Measurements from ENCODE around the gene ARPP21. TPM values are rescaled to one million over a fixed set of nuclear protein-coding genes. Genes with fewer than 3 reads are reported as not detected.

Gene ARPP21
- polyA plus RNA-seq, 1 donor (not counting 4 experiments of a cell fraction or from before 2014, with no cell fraction given) = not detected

- Histone ChIP-seq H3K4me3 (ENCODE audit: control insufficient read depth in 2 of 3, extremely low read depth in 1 of 3, insufficient read depth in 2 of 3, low read depth in 1 of 3, low read length in 3 of 3) (no peak overlapping the region), H3K9me3 (ENCODE audit: control insufficient read depth, low read depth, low read length) (no peaks in the 10 kb centered on the region), H2AFZ (ENCODE audit: control insufficient read depth, low read length) (no peak overlapping the region), H3K9me1 (ENCODE audit: control insufficient read depth, extremely low read depth, insufficient read depth, low read length) (no peaks in the 10 kb centered on the region), H4K20me1 (ENCODE audit: control insufficient read depth, extremely low read depth, insufficient read depth, low read length) (no peaks in the 10 kb centered on the region), H3K4me1 (ENCODE audit: control insufficient read depth, extremely low read depth, insufficient read depth, low read length) (no peaks in the 10 kb centered on the region), H3K27me3 (ENCODE audit: control insufficient read depth, extremely low read depth, insufficient read depth, low read length) (no peaks in the 10 kb centered on the region), H3K79me2 (ENCODE audit: control insufficient read depth, insufficient read depth, low read length) (no peaks in the 10 kb centered on the region), H3K36me3 (ENCODE audit: control insufficient read depth in 2 of 2, extremely low read depth in 1 of 2, insufficient read depth in 2 of 2, low read length in 2 of 2) (no peaks in the 10 kb centered on the region), H3K9ac (ENCODE audit: control insufficient read depth, extremely low read depth, insufficient read depth, low read length) (no peak overlapping the region), H3K27ac (ENCODE audit: control insufficient read depth, insufficient read depth, low read length) (no peak overlapping the region), H3K4me2 (ENCODE audit: control insufficient read depth, extremely low read depth, insufficient read depth, low read depth, low read length) (no peak overlapping the region)
- dilution Hi-C loops (cut with MboI; ENCODE audit: extremely low pct_ligation_motif_present, low sequenced_read_pairs) = no loop called here
- no peak for FAIRE-seq
- DNase-seq (ENCODE audit: low read depth, low spot score) = no peak
- TF ChIP-seq EZH2 (IDR thresholded peaks at IDR 0.05; ENCODE audit: low read length) (no peak), CTCF (optimal IDR thresholded peaks at IDR 0.05 in 1 of 3, IDR thresholded peaks at IDR 0.05 in 1 of 3, conservative IDR thresholded peaks at IDR 0.05 in 1 of 3; ENCODE audit: extremely low read depth in 1 of 3, insufficient read depth in 2 of 3, low read length in 3 of 3) (no peak)
These were observed 192.8 kb downstream of the ARPP21 start for GRCh38 chr3:35832140-35832571.

Small RNA genes within 50 kb of the gene (small RNA-seq; reads per million reads assigned to genes)
- 1.0 to 23.4 (median 19.8) reads per million in 3 experiments for gene MIR128-2 (ENCODE audit: insufficient read length in 3 of 3, low read depth in 3 of 3, low replicate concordance in 1 of 3)
